ENCODE results near the gene TMEM86B. TPM values are rescaled to one million over a fixed set of nuclear protein-coding genes. Genes with fewer than 3 reads are reported as not detected.
"Not testable (repeated sequence)": the region's sequence is repeated elsewhere in the genome, so short reads cannot be mapped to it uniquely, and the experiment has no call there.

Gene TMEM86B
- total RNA-seq, 4 donors from 2014 or later, result 1.7 to 3.8 (median 1.8) TPM; not detected in 1

- TF ChIP-seq POLR2AphosphoS5 (IDR thresholded peaks at IDR 0.05) (no peak), EP300 (IDR thresholded peaks at IDR 0.05) (no peak), POLR2A (IDR thresholded peaks at IDR 0.05) (no peak)
- TF ChIP-seq, protein P1, sequence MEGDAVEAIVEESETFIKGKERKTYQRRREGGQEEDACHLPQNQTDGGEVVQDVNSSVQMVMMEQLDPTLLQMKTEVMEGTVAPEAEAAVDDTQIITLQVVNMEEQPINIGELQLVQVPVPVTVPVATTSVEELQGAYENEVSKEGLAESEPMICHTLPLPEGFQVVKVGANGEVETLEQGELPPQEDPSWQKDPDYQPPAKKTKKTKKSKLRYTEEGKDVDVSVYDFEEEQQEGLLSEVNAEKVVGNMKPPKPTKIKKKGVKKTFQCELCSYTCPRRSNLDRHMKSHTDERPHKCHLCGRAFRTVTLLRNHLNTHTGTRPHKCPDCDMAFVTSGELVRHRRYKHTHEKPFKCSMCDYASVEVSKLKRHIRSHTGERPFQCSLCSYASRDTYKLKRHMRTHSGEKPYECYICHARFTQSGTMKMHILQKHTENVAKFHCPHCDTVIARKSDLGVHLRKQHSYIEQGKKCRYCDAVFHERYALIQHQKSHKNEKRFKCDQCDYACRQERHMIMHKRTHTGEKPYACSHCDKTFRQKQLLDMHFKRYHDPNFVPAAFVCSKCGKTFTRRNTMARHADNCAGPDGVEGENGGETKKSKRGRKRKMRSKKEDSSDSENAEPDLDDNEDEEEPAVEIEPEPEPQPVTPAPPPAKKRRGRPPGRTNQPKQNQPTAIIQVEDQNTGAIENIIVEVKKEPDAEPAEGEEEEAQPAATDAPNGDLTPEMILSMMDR (IDR thresholded peaks at IDR 0.05), result no peak
- H3K4me1 ChIP-seq, result peaks cover 0 to 10% (median 0%) of the 10 kb centered on the region in 3 donors
- ATAC-seq, result no peak
- H3K27ac ChIP-seq, result no peak overlapping the region
- peaks cover 0 to 57% of the 10 kb centered on the region in 2 donors for H3K36me3 ChIP-seq
- H3K4me3 ChIP-seq, result no peak overlapping the region
- WGBS, 2 donors (ENCODE audit: low coverage in 1 of 2), result no CpG with 5 or more reads among the region's 18 CpGs
- H3K27me3 ChIP-seq, result no peaks in the 10 kb centered on the region
- no peaks in the 10 kb centered on the region for H3K9me3 ChIP-seq
Measured at GRCh38 chr19:55226788-55227187, 1.8 kb downstream of the TMEM86B start.

GRCh38 chr19:55226273-55226672, 2.3 kb downstream of the TMEM86B start:
- Histone ChIP-seq H3K27me3 (no peaks in the 10 kb centered on the region), H3K36me3 (peaks cover 0 to 52% of the 10 kb centered on the region in 2 donors), H3K4me3 (no peak overlapping the region), H3K27ac (no peak overlapping the region), H3K4me1 (peaks cover 0 to 10% (median 0%) of the 10 kb centered on the region in 3 donors), H3K9me3 (no peaks in the 10 kb centered on the region)
- WGBS, 2 donors (ENCODE audit: low coverage in 1 of 2), result 100% methylated on average over 1 of the region's 9 CpGs; no CpG with 5 or more reads in 1 of the 2 donors
- TF ChIP-seq EP300 (IDR thresholded peaks at IDR 0.05) (no peak), POLR2A (IDR thresholded peaks at IDR 0.05) (no peak)
- TF ChIP-seq, protein P1 (IDR thresholded peaks at IDR 0.05), result no peak
- ATAC-seq, result no peak

DNA sequence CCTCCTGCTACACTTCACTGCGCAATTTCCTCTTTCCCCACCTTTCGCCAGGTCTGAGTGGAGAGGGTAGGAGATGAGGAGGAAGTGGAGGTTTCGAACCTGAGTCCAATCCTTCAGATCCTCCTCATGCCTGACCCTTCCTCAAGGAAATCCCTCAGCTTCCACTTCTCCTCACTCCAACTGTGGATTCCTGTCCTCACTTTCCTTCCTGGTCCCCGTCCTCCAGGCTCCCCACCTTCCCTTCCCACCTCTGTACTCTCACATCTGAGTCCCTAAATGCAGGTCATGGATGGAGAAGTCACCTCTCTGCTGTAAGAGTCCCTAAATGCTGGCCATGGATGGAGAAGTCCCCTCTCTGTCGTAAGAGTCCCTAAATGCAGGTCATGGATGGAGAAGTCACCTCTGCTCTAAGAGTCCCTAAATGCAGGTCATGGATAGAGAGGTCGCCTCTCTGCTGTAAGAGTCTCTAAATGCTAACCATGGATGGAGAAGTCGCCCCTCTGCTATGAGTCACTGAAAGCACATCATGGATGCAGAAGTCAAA, 3.1 kb downstream of the TMEM86B start:
- no peak overlapping the region for H3K27ac ChIP-seq
- no peak for TF ChIP-seq POLR2AphosphoS5 (IDR thresholded peaks at IDR 0.05)
- TF ChIP-seq EP300 (IDR thresholded peaks at IDR 0.05), result no peak
- TF ChIP-seq, protein P1 (IDR thresholded peaks at IDR 0.05), result no peak
- TF ChIP-seq POLR2A (IDR thresholded peaks at IDR 0.05), result no peak
- no peak for ATAC-seq
- peaks cover 0 to 10% (median 0%) of the 10 kb centered on the region in 3 donors for H3K4me1 ChIP-seq
- H3K27me3 ChIP-seq, result no peaks in the 10 kb centered on the region
- no peak overlapping the region for H3K4me3 ChIP-seq
- H3K36me3 ChIP-seq, result peaks cover 0 to 44% of the 10 kb centered on the region in 2 donors
- peaks cover 0 to 4% (median 0%) of the 10 kb centered on the region in 3 donors for H3K9me3 ChIP-seq
- 88 to 94% methylated on average over 4 of the region's 7 CpGs for WGBS, 2 donors (ENCODE audit: low coverage in 1 of 2)

DNA sequence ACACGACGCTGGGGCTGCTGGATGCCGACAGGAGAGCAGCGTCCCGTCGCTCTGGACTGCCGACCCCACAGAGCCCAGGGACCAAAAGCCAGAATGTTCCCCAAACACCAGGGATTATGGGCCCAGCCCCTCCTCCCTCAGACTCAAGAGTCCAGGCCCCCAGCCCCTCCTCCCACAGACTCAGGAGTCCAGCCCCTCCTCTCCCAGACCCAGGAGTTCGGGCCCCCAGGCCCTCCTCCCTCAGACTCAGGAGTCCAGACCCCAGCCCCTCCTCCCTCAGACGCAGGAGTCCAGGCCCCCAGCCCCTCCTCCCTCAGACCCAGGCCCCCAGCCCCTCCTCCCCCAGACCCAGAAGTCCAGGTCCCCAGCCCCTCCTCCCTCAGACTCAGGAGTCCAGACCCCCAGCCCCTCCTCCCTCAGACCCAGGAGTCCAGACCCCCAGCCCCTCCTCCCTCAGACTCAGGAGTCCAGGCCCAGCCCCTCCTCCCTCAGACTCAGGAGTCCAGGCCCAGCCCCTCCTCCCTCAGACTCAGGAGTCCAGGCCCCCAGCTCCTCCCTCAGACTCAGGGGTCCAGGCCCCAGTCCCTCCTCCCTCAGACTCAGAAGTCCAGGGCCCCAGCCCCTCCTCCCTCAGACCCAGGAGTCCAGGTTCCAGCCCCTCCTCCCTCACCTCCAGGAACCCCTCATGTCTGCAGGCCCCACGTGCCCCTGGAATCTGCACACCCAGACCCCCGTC, 3.7 kb downstream of the TMEM86B start:
- WGBS, 2 donors (ENCODE audit: low coverage in 1 of 2), result 65 to 83% methylated on average over 2 to 4 of the region's 11 CpGs
- Histone ChIP-seq H3K9me3 (peaks cover 0 to 10% (median 0%) of the 10 kb centered on the region in 3 donors), H3K36me3 (peaks cover 0 to 37% of the 10 kb centered on the region in 2 donors), H3K4me1 (peaks cover 0 to 10% (median 0%) of the 10 kb centered on the region in 3 donors)
- ATAC-seq, H3K27ac ChIP-seq, H3K27me3 ChIP-seq, H3K4me3 ChIP-seq: not testable (repeated sequence)

GRCh38 chr19:55224038-55224665, 4.4 kb downstream of the TMEM86B start:
- Histone ChIP-seq H3K4me3 (no peak overlapping the region), H3K36me3 (peaks cover 0 to 30% of the 10 kb centered on the region in 2 donors), H3K27ac (no peak overlapping the region), H3K27me3 (no peaks in the 10 kb centered on the region), H3K9me3 (peaks cover 0 to 10% (median 0%) of the 10 kb centered on the region in 3 donors), H3K4me1 (peaks cover 0 to 10% (median 0%) of the 10 kb centered on the region in 3 donors)
- 65% methylated on average over 2 of the region's 26 CpGs; no CpG with 5 or more reads in 1 of the 2 donors for WGBS, 2 donors (ENCODE audit: low coverage in 1 of 2)
- ATAC-seq, result no peak
- TF ChIP-seq EP300 (IDR thresholded peaks at IDR 0.05), result no peak
- TF ChIP-seq POLR2A (IDR thresholded peaks at IDR 0.05), result no peak
- TF ChIP-seq, protein P1 (IDR thresholded peaks at IDR 0.05), result no peak
- no peak for TF ChIP-seq POLR2AphosphoS5 (IDR thresholded peaks at IDR 0.05)
